HCT116 (cell line): ENCODE data around the gene CCDC191. TPM values are rescaled to one million over a fixed set of nuclear protein-coding genes. Genes with fewer than 3 reads are reported as not detected.

ENCODE experiments used
- ATAC-seq: fragments of 200-7000 bp; cut with Tn5 transposase; 2 replicates; pipeline ENCODE4 v1.9.1; 2020; ENCODE audit warnings: mild to moderate bottlenecking, moderate library complexity
- BruUV-seq: library from RNA; stranded (reverse); fragments of 400-500 nt; replicated peaks from 2 replicates; lab custom pipeline; 2021; lab: Mats Ljungman, UMichigan
- CTCF ChIA-PET: fragments of 300-600 bp; sonication (Branson Sonifier 250); formaldehyde crosslinking; loops from one replicate; lab custom pipeline; 2021; ENCODE audit warnings: antibody characterized with exemption; lab: Charles Lee
- POLR2A ChIA-PET: fragments of 300-600, 350-600 bp; sonication (Branson Sonifier 250); formaldehyde crosslinking; loops from one replicate; lab custom pipeline; 2021; ENCODE audit warnings: antibody characterized with exemption; lab: Charles Lee
- RAD21 ChIA-PET, 2 experiments: fragments of 300-600 bp; sonication (Branson Sonifier 250); formaldehyde crosslinking; loops; one replicate each; lab custom pipeline; 2023; ENCODE audit warnings: low total read pairs in 2 of 2; ENCODE audit not compliant: uncharacterized antibody in 2 of 2, unreplicated experiment in 2 of 2, low non-redundant PET in 1 of 2; lab: Charles Lee
- DNase-seq: peaks from one replicate; pipeline ENCODE4 v3.0.0-alpha.2; 2010; ENCODE audit warnings: low read depth, low spot score
- H2AFZ ChIP-seq: fragments of 200-600 bp; shearing (Covaris generic), sonication (generic); 2 replicates; pipeline ENCODE4 v1.6.1; 2017; ENCODE audit warnings: low read depth, mixed run types, mixed read lengths, antibody characterized with exemption, low read length; ENCODE audit not compliant: poor library complexity, severe bottlenecking
- H3K27ac ChIP-seq: 2 replicates; pipeline ENCODE4 v1.5.1; 2012; ENCODE audit warnings: low read depth, low read length
- H3K27me3 ChIP-seq: fragments of 200-600 bp; sonication (generic); 2 replicates; pipeline ENCODE4 v1.6.1; 2016; ENCODE audit warnings: mixed run types, low read length, mixed read lengths; ENCODE audit not compliant: insufficient read depth
- H3K36me3 ChIP-seq, 2 experiments: fragments of 200-500 bp in 1 of 2; fragments of 200-600 bp in 1 of 2; sonication (Bioruptor generic) in 1 of 2; sonication (generic) in 1 of 2; 2 replicates each; pipeline versions ENCODE4 v1.5.1 to v1.6.1; 2014 to 2016; ENCODE audit warnings: low read length in 2 of 2, inconsistent platforms in 1 of 2, mixed read lengths in 1 of 2, mixed run types in 1 of 2; ENCODE audit not compliant: insufficient read depth in 2 of 2, control insufficient read depth in 1 of 2
- H3K4me1 ChIP-seq, 2 experiments: fragments of 200-600 bp in 1 of 2; sonication (generic) in 1 of 2; 2 replicates each; pipeline versions ENCODE4 v1.5.1 to v1.6.1; 2012 to 2017; ENCODE audit warnings: low read length in 2 of 2, inconsistent platforms in 1 of 2, mild to moderate bottlenecking in 1 of 2, mixed read lengths in 1 of 2, mixed run types in 1 of 2, moderate library complexity in 1 of 2; ENCODE audit not compliant: insufficient read depth in 2 of 2, control insufficient read depth in 1 of 2
- H3K4me2 ChIP-seq: fragments of 200-600 bp; sonication (generic); 2 replicates; pipeline ENCODE4 v1.6.1; 2017; ENCODE audit warnings: mixed run types, low read length, mixed read lengths
- H3K4me3 ChIP-seq, 2 experiments: fragments of 200-600 bp in 1 of 2; sonication (generic) in 1 of 2; replicated peaks in 1 of 2; 2 replicates each; pipeline ENCODE4 v1.5.1; 2011 to 2016; ENCODE audit warnings: low read length in 2 of 2, control low read depth in 1 of 2, low read depth in 1 of 2, mild to moderate bottlenecking in 1 of 2, mixed read lengths in 1 of 2, mixed run types in 1 of 2
- H3K79me2 ChIP-seq: fragments of 200-600 bp; sonication (generic); 2 replicates; pipeline ENCODE4 v1.6.1; 2017; ENCODE audit warnings: mild to moderate bottlenecking, mixed run types, low read length, moderate library complexity, mixed read lengths; ENCODE audit not compliant: insufficient read depth
- H3K9ac ChIP-seq: fragments of 200-600 bp; sonication (generic); 2 replicates; pipeline ENCODE4 v1.6.1; 2016; ENCODE audit warnings: low read length, mixed read lengths
- H3K9me2 ChIP-seq: fragments of 200-600 bp; sonication (generic), shearing (Covaris generic); 2 replicates; pipeline ENCODE4 v1.6.1; 2017; ENCODE audit warnings: mixed run types, mild to moderate bottlenecking, moderate library complexity; ENCODE audit not compliant: insufficient read depth
- H3K9me3 ChIP-seq, 2 experiments: fragments of 200-500 bp in 1 of 2; fragments of 200-600 bp in 1 of 2; sonication (Bioruptor generic) in 1 of 2; sonication (generic) in 1 of 2; 2 replicates each; pipeline ENCODE4 v1.6.1; 2014 to 2017; ENCODE audit warnings: low read length in 2 of 2, mixed read lengths in 2 of 2, inconsistent platforms in 1 of 2, low read depth in 1 of 2, mild to moderate bottlenecking in 1 of 2, mixed run types in 1 of 2, moderate library complexity in 1 of 2; ENCODE audit not compliant: control insufficient read depth in 1 of 2, insufficient read depth in 1 of 2
- H4K20me1 ChIP-seq: fragments of 200-600 bp; sonication (generic), shearing (Covaris generic); 2 replicates; pipeline ENCODE4 v1.6.1; 2017; ENCODE audit warnings: mixed run types, mild to moderate bottlenecking, moderate library complexity; ENCODE audit not compliant: insufficient read depth
- ELF1 ChIP-seq: IDR thresholded peaks from 2 replicates; pipeline ENCODE4 v1.6.1; 2012; ENCODE audit warnings: low read depth, borderline replicate concordance
- FOSL1 ChIP-seq: IDR thresholded peaks from 2 replicates; pipeline ENCODE4 v1.6.1; 2012; ENCODE audit warnings: low read depth
- SIN3A ChIP-seq: IDR thresholded peaks from 2 replicates; pipeline ENCODE4 v1.6.1; 2012; ENCODE audit warnings: low read depth
- ZFX ChIP-seq: fragments of 450-650 bp; IDR thresholded peaks from 2 replicates; pipeline ENCODE4 v1.6.1; 2017
- intact Hi-C: fragments of 100-400 bp; cut with micrococcal nuclease; formaldehyde crosslinking; loops from 2 replicates; pipeline ENCODE4 v1.10.0; 2022
- total RNA-seq: library from RNA; stranded (reverse); gene quantifications from one replicate; pipeline ENCODE4 v1.2.1, GENCODE V29; 2021; ENCODE audit not compliant: unreplicated experiment
- TF ChIP-seq, protein P1 (sequence below): IDR thresholded peaks from 2 replicates; pipeline ENCODE4 v1.6.1; 2012

Gene CCDC191
- total RNA-seq, 1 experiment from 2014 or later: 4.1 TPM

- intact Hi-C loops: no loop called here
- no peak for TF ChIP-seq SIN3A
- no peak for TF ChIP-seq ZFX
- TF ChIP-seq ELF1: no peak
- Histone ChIP-seq H3K36me3 (peaks cover 0 to 2% of the 10 kb centered on the region in 2 experiments; a peak in 1 of 4 replicates), H3K9ac (no peak overlapping the region), H3K27me3 (no peaks in the 10 kb centered on the region), H3K4me2 (no peak overlapping the region), H3K9me2 (no peaks in the 10 kb centered on the region), H3K4me1 (no peaks in the 10 kb centered on the region), H3K4me3 (no peak overlapping the region), H4K20me1 (no peaks in the 10 kb centered on the region), H3K9me3 (no peaks in the 10 kb centered on the region), H3K79me2 (no peaks in the 10 kb centered on the region), H3K27ac (no peak overlapping the region), H2AFZ (no peak overlapping the region)
- DNase-seq (no peak), ATAC-seq (no peak)
- no TSS peak for BruUV-seq
- RAD21 ChIA-PET: no interaction called here
- CTCF ChIA-PET: no interaction called here
- POLR2A ChIA-PET: no interaction called here
Observed at GRCh38 chr3:114034787-114035545, 21.4 kb downstream of the CCDC191 start.

- Histone ChIP-seq H3K4me3 (no peak overlapping the region), H3K27me3 (no peaks in the 10 kb centered on the region), H3K36me3 (peaks cover 0 to 2% of the 10 kb centered on the region in 2 experiments; a peak in 1 of 4 replicates)
- no peak for TF ChIP-seq FOSL1
- TF ChIP-seq, protein P1, sequence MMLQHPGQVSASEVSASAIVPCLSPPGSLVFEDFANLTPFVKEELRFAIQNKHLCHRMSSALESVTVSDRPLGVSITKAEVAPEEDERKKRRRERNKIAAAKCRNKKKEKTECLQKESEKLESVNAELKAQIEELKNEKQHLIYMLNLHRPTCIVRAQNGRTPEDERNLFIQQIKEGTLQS: no peak
- TF ChIP-seq, all 23 proteins: peak for 0
- no peaks in the 10 kb centered on the region for H3K9me3 ChIP-seq
- ChIA-PET POLR2A (no interaction called here), RAD21 (no interaction called here), CTCF (no interaction called here)
- intact Hi-C loops: no loop called here
- H3K4me1 ChIP-seq: no peaks in the 10 kb centered on the region
- H2AFZ ChIP-seq: no peak overlapping the region
- H3K79me2 ChIP-seq: no peaks in the 10 kb centered on the region
- DNase-seq (no peak), ATAC-seq (no peak)
- H3K9ac ChIP-seq: no peak overlapping the region
- BruUV-seq: no TSS peak
- no peak overlapping the region for H3K27ac ChIP-seq
- H3K9me2 ChIP-seq: no peaks in the 10 kb centered on the region
- no peaks in the 10 kb centered on the region for H4K20me1 ChIP-seq
- no peak overlapping the region for H3K4me2 ChIP-seq
Observed at GRCh38 chr3:114034211-114034610, 22.1 kb downstream of the CCDC191 start.
